ENCODE results near the gene PCED1B.
A peak's percentile ranks its signal among the peaks of the same experiment; 100 is the strongest.

The PCED1B gene

GRCh38 chr12:47068539-47068938 lies 10.9 kb upstream of the PCED1B start:
- no peak overlapping the region for H3K4me3 ChIP-seq (ENCODE audit: low read length)
- peaks cover 13% of the 10 kb centered on the region; the same call in 1 of the 2 replicates for H3K4me1 ChIP-seq (ENCODE audit: insufficient read depth, low read length)
- H3K9me3 ChIP-seq (ENCODE audit: insufficient read depth, low read depth, low read length) = no peaks in the 10 kb centered on the region
- no peak overlapping the region for H3K9ac ChIP-seq (ENCODE audit: low read depth, low read length)
- H3K36me3 ChIP-seq (ENCODE audit: insufficient read depth, low read depth, low read length) = no peaks in the 10 kb centered on the region
- H3K27me3 ChIP-seq (ENCODE audit: insufficient read depth, low read length) = no peaks in the 10 kb centered on the region
- no peak overlapping the region for H3K27ac ChIP-seq (ENCODE audit: low read length)

GRCh38 chr12:47070310-47070709 lies 9.1 kb upstream of the PCED1B start:
- Histone ChIP-seq H3K4me1 (ENCODE audit: insufficient read depth, low read length) (peaks cover 13% of the 10 kb centered on the region; the same call in 1 of the 2 replicates), H3K36me3 (ENCODE audit: insufficient read depth, low read depth, low read length) (no peaks in the 10 kb centered on the region), H3K9me3 (ENCODE audit: insufficient read depth, low read depth, low read length) (no peaks in the 10 kb centered on the region), H3K4me3 (ENCODE audit: low read length) (no peak overlapping the region), H3K9ac (ENCODE audit: low read depth, low read length) (no peak overlapping the region), H3K27ac (ENCODE audit: low read length) (no peak overlapping the region), H3K27me3 (ENCODE audit: insufficient read depth, low read length) (no peaks in the 10 kb centered on the region)

GRCh38 chr12:47071241-47071852 lies 8.1 kb upstream of the PCED1B start:
- Histone ChIP-seq H3K36me3 (ENCODE audit: insufficient read depth, low read depth, low read length) (no peaks in the 10 kb centered on the region), H3K9ac (ENCODE audit: low read depth, low read length) (no peak overlapping the region), H3K27me3 (ENCODE audit: insufficient read depth, low read length) (no peaks in the 10 kb centered on the region), H3K4me3 (ENCODE audit: low read length) (no peak overlapping the region), H3K9me3 (ENCODE audit: insufficient read depth, low read depth, low read length) (no peaks in the 10 kb centered on the region), H3K4me1 (ENCODE audit: insufficient read depth, low read length) (peaks cover 13% of the 10 kb centered on the region; the same call in 1 of the 2 replicates), H3K27ac (ENCODE audit: low read length) (no peak overlapping the region)

- Histone ChIP-seq H3K27ac (ENCODE audit: low read length) (no peak overlapping the region), H3K27me3 (ENCODE audit: insufficient read depth, low read length) (peaks cover 18% of the 10 kb centered on the region), H3K4me3 (ENCODE audit: low read length) (no peak overlapping the region), H3K9me3 (ENCODE audit: insufficient read depth, low read depth, low read length) (no peaks in the 10 kb centered on the region), H3K36me3 (ENCODE audit: insufficient read depth, low read depth, low read length) (no peaks in the 10 kb centered on the region), H3K4me1 (ENCODE audit: insufficient read depth, low read length) (peaks cover 5% of the 10 kb centered on the region; the same call in 1 of the 2 replicates), H3K9ac (ENCODE audit: low read depth, low read length) (no peak overlapping the region)
These were observed 5.5 kb upstream of the PCED1B start for GRCh38 chr12:47073951-47074350.

GRCh38 chr12:47074757-47075156 lies 4.7 kb upstream of the PCED1B start:
- H3K27ac ChIP-seq (ENCODE audit: low read length) = no peak overlapping the region
- H3K4me3 ChIP-seq (ENCODE audit: low read length) = no peak overlapping the region
- H3K9ac ChIP-seq (ENCODE audit: low read depth, low read length) = no peak overlapping the region
- no peaks in the 10 kb centered on the region for H3K9me3 ChIP-seq (ENCODE audit: insufficient read depth, low read depth, low read length)
- no peaks in the 10 kb centered on the region; the same call in 1 of the 2 replicates for H3K4me1 ChIP-seq (ENCODE audit: insufficient read depth, low read length)
- H3K36me3 ChIP-seq (ENCODE audit: insufficient read depth, low read depth, low read length) = no peaks in the 10 kb centered on the region
- H3K27me3 ChIP-seq (ENCODE audit: insufficient read depth, low read length) = peaks cover 22% of the 10 kb centered on the region

GRCh38 chr12:47075192-47076084 lies 4.0 kb upstream of the PCED1B start:
- H3K4me3 ChIP-seq (ENCODE audit: low read length) = no peak overlapping the region
- H3K4me1 ChIP-seq (ENCODE audit: insufficient read depth, low read length) = no peaks in the 10 kb centered on the region
- H3K27me3 ChIP-seq (ENCODE audit: insufficient read depth, low read length) = peaks cover 27% of the 10 kb centered on the region
- no peaks in the 10 kb centered on the region for H3K36me3 ChIP-seq (ENCODE audit: insufficient read depth, low read depth, low read length)
- H3K9ac ChIP-seq (ENCODE audit: low read depth, low read length) = no peak overlapping the region
- H3K9me3 ChIP-seq (ENCODE audit: insufficient read depth, low read depth, low read length) = no peaks in the 10 kb centered on the region
- no peak overlapping the region for H3K27ac ChIP-seq (ENCODE audit: low read length)

GRCh38 chr12:47077206-47078085 lies 2.0 kb upstream of the PCED1B start:
- H3K36me3 ChIP-seq (ENCODE audit: insufficient read depth, low read depth, low read length) = no peaks in the 10 kb centered on the region
- H3K9me3 ChIP-seq (ENCODE audit: insufficient read depth, low read depth, low read length) = no peaks in the 10 kb centered on the region
- peaks cover 38% of the 10 kb centered on the region for H3K27me3 ChIP-seq (ENCODE audit: insufficient read depth, low read length)
- H3K27ac ChIP-seq (ENCODE audit: low read length) = no peak overlapping the region
- H3K4me1 ChIP-seq (ENCODE audit: insufficient read depth, low read length) = no peaks in the 10 kb centered on the region
- H3K9ac ChIP-seq (ENCODE audit: low read depth, low read length) = no peak overlapping the region
- no peak overlapping the region for H3K4me3 ChIP-seq (ENCODE audit: low read length)

GRCh38 chr12:47078086-47078395 lies 1.4 kb upstream of the PCED1B start:
- Histone ChIP-seq H3K4me3 (ENCODE audit: low read length) (no peak overlapping the region), H3K9ac (ENCODE audit: low read depth, low read length) (no peak overlapping the region), H3K27ac (ENCODE audit: low read length) (no peak overlapping the region), H3K9me3 (ENCODE audit: insufficient read depth, low read depth, low read length) (no peaks in the 10 kb centered on the region), H3K4me1 (ENCODE audit: insufficient read depth, low read length) (peaks cover 1% of the 10 kb centered on the region; the same call in 1 of the 2 replicates), H3K27me3 (ENCODE audit: insufficient read depth, low read length) (peaks cover 38% of the 10 kb centered on the region), H3K36me3 (ENCODE audit: insufficient read depth, low read depth, low read length) (no peaks in the 10 kb centered on the region)

GRCh38 chr12:47078733-47079467 lies 521 bp upstream of the PCED1B start:
- Histone ChIP-seq H3K9me3 (ENCODE audit: insufficient read depth, low read depth, low read length) (no peaks in the 10 kb centered on the region), H3K4me1 (ENCODE audit: insufficient read depth, low read length) (peaks cover 8% of the 10 kb centered on the region; the same call in 1 of the 2 replicates), H3K36me3 (ENCODE audit: insufficient read depth, low read depth, low read length) (no peaks in the 10 kb centered on the region), H3K9ac (ENCODE audit: low read depth, low read length) (peak overlapping the region; percentile 43; the same call in 1 of the 2 replicates), H3K27me3 (ENCODE audit: insufficient read depth, low read length) (peaks cover 38% of the 10 kb centered on the region), H3K27ac (ENCODE audit: low read length) (no peak overlapping the region), H3K4me3 (ENCODE audit: low read length) (peak overlapping the region; percentile 83)

- Histone ChIP-seq H3K9ac (ENCODE audit: low read depth, low read length) (no peak overlapping the region), H3K27ac (ENCODE audit: low read length) (no peak overlapping the region), H3K4me1 (ENCODE audit: insufficient read depth, low read length) (peaks cover 18% of the 10 kb centered on the region), H3K36me3 (ENCODE audit: insufficient read depth, low read depth, low read length) (no peaks in the 10 kb centered on the region), H3K27me3 (ENCODE audit: insufficient read depth, low read length) (peaks cover 38% of the 10 kb centered on the region), H3K9me3 (ENCODE audit: insufficient read depth, low read depth, low read length) (no peaks in the 10 kb centered on the region), H3K4me3 (ENCODE audit: low read length) (peak overlapping the region; percentile 83)
These were observed 732 bp downstream of the PCED1B start for GRCh38 chr12:47079981-47080724.
